Thyroid gland (tissue), 4 donors: Measurements from ENCODE around the gene ZNF772.

Source experiments
- POLR2A ChIP-seq, 2 donors: fragments of 450-650 bp; IDR thresholded peaks; one replicate each; pipeline ENCODE4 v1.6.1; 2017; ENCODE audit warnings: antibody characterized with exemption in 2 of 2, mild to moderate bottlenecking in 2 of 2, moderate library complexity in 1 of 2
- TF ChIP-seq, protein P1 (sequence below), 6 experiments: fragments of 200-600 bp in 3 of 6; fragments of 450-650 bp in 3 of 6; sonication (generic) in 3 of 6; IDR thresholded peaks; one replicate each; pipeline ENCODE4 v1.5.1; 2016 to 2019; ENCODE audit warnings: antibody characterized with exemption in 6 of 6, mild to moderate bottlenecking in 2 of 6, inconsistent platforms in 1 of 6, moderate library complexity in 1 of 6

DNA sequence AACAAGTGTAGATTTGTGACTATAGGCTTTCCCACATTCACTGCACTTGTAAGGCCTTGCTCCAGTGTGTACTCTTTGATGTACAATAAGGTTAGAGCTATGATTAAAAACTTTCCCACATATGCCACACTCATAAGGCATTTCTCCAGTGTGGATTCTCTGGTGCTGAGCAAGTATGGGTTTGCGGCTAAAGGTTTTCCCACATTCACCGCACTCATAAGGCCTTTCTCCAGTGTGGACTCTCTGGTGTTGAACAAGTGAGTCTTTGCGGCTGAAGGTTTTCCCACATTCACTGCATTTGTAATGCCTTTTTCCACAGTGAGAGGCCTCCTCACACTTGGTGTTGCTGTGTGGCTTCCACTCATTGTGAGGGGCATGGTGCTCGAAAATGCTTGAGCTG lies 3.7 kb downstream of the ZNF772 start:
- TF ChIP-seq, protein P1, sequence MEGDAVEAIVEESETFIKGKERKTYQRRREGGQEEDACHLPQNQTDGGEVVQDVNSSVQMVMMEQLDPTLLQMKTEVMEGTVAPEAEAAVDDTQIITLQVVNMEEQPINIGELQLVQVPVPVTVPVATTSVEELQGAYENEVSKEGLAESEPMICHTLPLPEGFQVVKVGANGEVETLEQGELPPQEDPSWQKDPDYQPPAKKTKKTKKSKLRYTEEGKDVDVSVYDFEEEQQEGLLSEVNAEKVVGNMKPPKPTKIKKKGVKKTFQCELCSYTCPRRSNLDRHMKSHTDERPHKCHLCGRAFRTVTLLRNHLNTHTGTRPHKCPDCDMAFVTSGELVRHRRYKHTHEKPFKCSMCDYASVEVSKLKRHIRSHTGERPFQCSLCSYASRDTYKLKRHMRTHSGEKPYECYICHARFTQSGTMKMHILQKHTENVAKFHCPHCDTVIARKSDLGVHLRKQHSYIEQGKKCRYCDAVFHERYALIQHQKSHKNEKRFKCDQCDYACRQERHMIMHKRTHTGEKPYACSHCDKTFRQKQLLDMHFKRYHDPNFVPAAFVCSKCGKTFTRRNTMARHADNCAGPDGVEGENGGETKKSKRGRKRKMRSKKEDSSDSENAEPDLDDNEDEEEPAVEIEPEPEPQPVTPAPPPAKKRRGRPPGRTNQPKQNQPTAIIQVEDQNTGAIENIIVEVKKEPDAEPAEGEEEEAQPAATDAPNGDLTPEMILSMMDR (IDR thresholded peaks at IDR 0.05), result no peak
- TF ChIP-seq POLR2A (IDR thresholded peaks at IDR 0.05), result no peak
